KOPT-K1 (cell line): ENCODE measurements around the gene NOC2L.

Experiments used
- H3K27ac ChIP-seq: fragments of 200-600 bp; sonication (generic); 2 replicates; pipeline ENCODE4 v1.5.1; 2016; ENCODE audit warnings: antibody characterized with exemption, mild to moderate bottlenecking, low read depth, low read length; ENCODE audit not compliant: poor library complexity, severe bottlenecking
- H3K36me3 ChIP-seq: fragments of 200-600 bp; sonication (generic); 2 replicates; pipeline ENCODE4 v1.5.1; 2017; ENCODE audit warnings: antibody characterized with exemption, mild to moderate bottlenecking, low read length, moderate library complexity; ENCODE audit not compliant: insufficient read depth
- H3K9me3 ChIP-seq: fragments of 200-600 bp; sonication (generic); 2 replicates; pipeline ENCODE4 v1.5.1; 2017; ENCODE audit warnings: antibody characterized with exemption, low read length, mild to moderate bottlenecking; ENCODE audit not compliant: insufficient read depth, poor library complexity, severe bottlenecking

NOC2L gene

GRCh38 chr1:917076-917459, 42.0 kb downstream of the NOC2L start:
- H3K9me3 ChIP-seq: no peaks in the 10 kb centered on the region
- no peaks in the 10 kb centered on the region for H3K36me3 ChIP-seq
- H3K27ac ChIP-seq: no peak overlapping the region

- H3K27ac ChIP-seq: no peak overlapping the region
- no peaks in the 10 kb centered on the region for H3K9me3 ChIP-seq
- no peaks in the 10 kb centered on the region for H3K36me3 ChIP-seq
These were observed 42.6 kb downstream of the NOC2L start for GRCh38 chr1:916173-917075.

- H3K9me3 ChIP-seq: no peaks in the 10 kb centered on the region
- no peaks in the 10 kb centered on the region for H3K36me3 ChIP-seq
- H3K27ac ChIP-seq: no peak overlapping the region
These were observed 43.5 kb downstream of the NOC2L start for GRCh38 chr1:915295-916172.

GRCh38 chr1:914891-915280, 44.2 kb downstream of the NOC2L start:
- Histone ChIP-seq H3K36me3 (no peaks in the 10 kb centered on the region), H3K27ac (no peak overlapping the region), H3K9me3 (no peaks in the 10 kb centered on the region)

GRCh38 chr1:914131-914890, 44.7 kb downstream of the NOC2L start:
- H3K9me3 ChIP-seq: no peaks in the 10 kb centered on the region
- no peaks in the 10 kb centered on the region for H3K36me3 ChIP-seq
- H3K27ac ChIP-seq: no peak overlapping the region

- H3K27ac ChIP-seq: no peak overlapping the region
- no peaks in the 10 kb centered on the region for H3K9me3 ChIP-seq
- H3K36me3 ChIP-seq: no peaks in the 10 kb centered on the region
These were observed 45.4 kb downstream of the NOC2L start for GRCh38 chr1:913491-914130.

GRCh38 chr1:912740-913301, 46.2 kb downstream of the NOC2L start:
- Histone ChIP-seq H3K27ac (no peak overlapping the region), H3K9me3 (no peaks in the 10 kb centered on the region), H3K36me3 (no peaks in the 10 kb centered on the region)

- H3K36me3 ChIP-seq: no peaks in the 10 kb centered on the region
- no peak overlapping the region for H3K27ac ChIP-seq
- H3K9me3 ChIP-seq: no peaks in the 10 kb centered on the region
These were observed 46.9 kb downstream of the NOC2L start for GRCh38 chr1:911875-912739.

- H3K27ac ChIP-seq: no peak overlapping the region
- no peaks in the 10 kb centered on the region for H3K36me3 ChIP-seq
These were observed 48.0 kb downstream of the NOC2L start for GRCh38 chr1:910881-911721.

GRCh38 chr1:910311-910880, 48.7 kb downstream of the NOC2L start:
- Histone ChIP-seq H3K9me3 (no peaks in the 10 kb centered on the region), H3K36me3 (no peaks in the 10 kb centered on the region), H3K27ac (no peak overlapping the region)

More at GRCh38 chr1:910881-911721, 48.0 kb downstream of the NOC2L start:
- H3K9me3 ChIP-seq: no peaks in the 10 kb centered on the region

- Histone ChIP-seq H3K36me3 (no peaks in the 10 kb centered on the region), H3K9me3 (no peaks in the 10 kb centered on the region), H3K27ac (no peak overlapping the region)
These were observed 49.2 kb downstream of the NOC2L start for GRCh38 chr1:909861-910310.

GRCh38 chr1:908661-909060, 50.4 kb downstream of the NOC2L start:
- H3K27ac ChIP-seq: no peak overlapping the region
- no peaks in the 10 kb centered on the region for H3K9me3 ChIP-seq
- no peaks in the 10 kb centered on the region for H3K36me3 ChIP-seq
